Hematopoietic multipotent progenitor cell treated with erythropoietin and hydrocortisone succinate and interleukin-3 and kit ligand, for 15 days (in vitro differentiated cells): ENCODE results near the gene SLC9A5.

Experiments used
- DNase-seq: peaks from one replicate; pipeline ENCODE4 v3.0.0-alpha.2; 2015; ENCODE audit warnings: low spot score

Gene SLC9A5

GRCh38 chr16:67281536-67282446 is 33.0 kb downstream of the SLC9A5 start:
- DNase-seq = no peak

GRCh38 chr16:67282447-67282805 is 33.6 kb downstream of the SLC9A5 start:
- no peak for DNase-seq

- no peak for DNase-seq
These were observed 34.5 kb downstream of the SLC9A5 start for GRCh38 chr16:67283039-67283825.

GRCh38 chr16:67283826-67284555 is 35.2 kb downstream of the SLC9A5 start:
- no peak for DNase-seq

GRCh38 chr16:67284699-67285646 is 36.2 kb downstream of the SLC9A5 start:
- peak; percentile 39 for DNase-seq

GRCh38 chr16:67286441-67287235 is 37.9 kb downstream of the SLC9A5 start:
- DNase-seq = no peak

GRCh38 chr16:67287960-67288359 is 39.2 kb downstream of the SLC9A5 start:
- no peak for DNase-seq

- no peak for DNase-seq
These were observed 42.7 kb downstream of the SLC9A5 start for GRCh38 chr16:67291461-67291860.

- no peak for DNase-seq
These were observed 45.5 kb downstream of the SLC9A5 start for GRCh38 chr16:67294171-67294757.

- no peak for DNase-seq
These were observed 46.2 kb downstream of the SLC9A5 start for GRCh38 chr16:67294938-67295361.

- DNase-seq = no peak
These were observed 47.6 kb downstream of the SLC9A5 start for GRCh38 chr16:67296420-67296819.

GRCh38 chr16:67298277-67298676 is 49.5 kb downstream of the SLC9A5 start:
- no peak for DNase-seq

GRCh38 chr16:67299269-67299668 is 50.5 kb downstream of the SLC9A5 start:
- DNase-seq = no peak

- no peak for DNase-seq
These were observed 52.5 kb downstream of the SLC9A5 start for GRCh38 chr16:67301080-67301782.

- no peak for DNase-seq
These were observed 53.3 kb downstream of the SLC9A5 start for GRCh38 chr16:67302076-67302475.

GRCh38 chr16:67302970-67303369 is 54.2 kb downstream of the SLC9A5 start:
- DNase-seq = no peak

- DNase-seq = no peak
These were observed 55.2 kb downstream of the SLC9A5 start for GRCh38 chr16:67304020-67304419.

GRCh38 chr16:67305216-67306071 is 56.7 kb downstream of the SLC9A5 start:
- no peak for DNase-seq
